HG02870 (cell line): ENCODE measurements around the gene MAEL.

Experiments
- ATAC-seq: cut with Tn5 transposase; IDR thresholded peaks from one replicate; pipeline ENCODE4 v1.9.1; 2021; ENCODE audit warnings: mild to moderate bottlenecking, moderate library complexity; ENCODE audit not compliant: unreplicated experiment

The MAEL gene

GRCh38 chr1:166988974-166989515 is at the start of gene MAEL:
TSS of gene MAEL (plus strand) at chr1:166989280. CDS start at chr1:166989353, 73 bp downstream.
- no peak for ATAC-seq

DNA sequence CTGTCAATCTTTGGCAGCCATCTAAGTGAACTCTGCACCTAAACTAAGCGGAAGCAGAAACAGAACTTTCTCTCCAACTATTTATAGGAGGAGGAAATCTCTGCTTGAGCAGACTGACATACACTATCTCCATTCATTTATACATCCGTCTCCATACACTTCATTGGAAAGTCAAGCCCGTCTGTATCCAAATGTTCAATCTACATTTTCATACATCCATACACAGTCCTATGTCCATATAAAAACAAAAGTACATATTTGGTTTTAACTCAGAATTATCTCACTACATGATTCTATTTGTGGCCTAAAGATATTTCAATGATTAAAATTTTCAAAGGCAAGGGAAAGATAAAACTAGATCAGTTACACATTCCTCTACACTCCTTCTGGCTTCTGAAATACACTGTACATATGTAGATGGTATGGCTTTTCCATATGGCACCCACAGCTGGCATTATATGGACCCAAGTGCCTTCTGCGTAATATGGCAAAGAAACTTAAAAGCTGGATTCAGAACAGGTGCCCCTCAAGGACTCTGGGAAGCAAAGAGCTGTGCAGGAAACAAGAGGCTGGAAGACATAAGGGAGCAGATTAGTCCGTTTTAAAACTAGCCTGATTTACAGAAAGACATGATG is 49.2 kb upstream of the MAEL start:
- ATAC-seq = no peak

DNA sequence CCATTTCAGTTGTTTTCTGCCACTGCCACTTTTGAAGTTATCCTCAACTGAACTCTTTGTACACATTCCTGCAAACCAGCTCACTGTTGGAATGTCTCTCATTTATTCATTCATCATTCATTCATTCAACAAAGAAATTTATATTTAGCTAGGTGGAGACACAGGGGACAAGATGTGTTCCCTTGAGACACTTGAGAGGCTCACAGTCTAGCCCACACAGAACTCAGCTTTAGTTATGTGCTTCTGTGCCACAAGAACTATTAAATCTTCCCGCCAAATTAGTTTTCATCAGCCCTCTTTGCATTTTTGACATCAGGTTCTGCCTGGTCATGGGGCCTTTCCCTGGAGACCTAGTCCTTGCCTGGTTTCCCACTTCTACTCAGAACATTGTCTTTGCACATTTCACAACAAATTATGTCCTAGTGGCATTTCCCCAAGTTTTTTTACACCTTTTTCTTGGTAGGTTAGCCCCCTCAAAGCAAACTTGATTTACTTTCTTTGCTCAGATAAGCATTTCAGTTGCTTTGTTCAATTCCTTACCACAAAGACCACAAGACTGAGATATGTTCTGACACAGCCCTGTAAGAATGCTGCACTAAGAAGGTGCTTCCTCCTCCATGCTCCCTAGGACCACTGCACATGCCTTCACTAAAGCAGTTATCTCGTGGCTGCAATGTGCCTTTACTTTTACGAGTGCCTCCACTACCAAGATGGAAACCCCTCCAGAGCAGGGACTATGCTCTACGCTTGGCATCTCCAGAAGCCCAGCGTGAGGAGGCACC is 44.7 kb upstream of the MAEL start:
- no peak for ATAC-seq

DNA sequence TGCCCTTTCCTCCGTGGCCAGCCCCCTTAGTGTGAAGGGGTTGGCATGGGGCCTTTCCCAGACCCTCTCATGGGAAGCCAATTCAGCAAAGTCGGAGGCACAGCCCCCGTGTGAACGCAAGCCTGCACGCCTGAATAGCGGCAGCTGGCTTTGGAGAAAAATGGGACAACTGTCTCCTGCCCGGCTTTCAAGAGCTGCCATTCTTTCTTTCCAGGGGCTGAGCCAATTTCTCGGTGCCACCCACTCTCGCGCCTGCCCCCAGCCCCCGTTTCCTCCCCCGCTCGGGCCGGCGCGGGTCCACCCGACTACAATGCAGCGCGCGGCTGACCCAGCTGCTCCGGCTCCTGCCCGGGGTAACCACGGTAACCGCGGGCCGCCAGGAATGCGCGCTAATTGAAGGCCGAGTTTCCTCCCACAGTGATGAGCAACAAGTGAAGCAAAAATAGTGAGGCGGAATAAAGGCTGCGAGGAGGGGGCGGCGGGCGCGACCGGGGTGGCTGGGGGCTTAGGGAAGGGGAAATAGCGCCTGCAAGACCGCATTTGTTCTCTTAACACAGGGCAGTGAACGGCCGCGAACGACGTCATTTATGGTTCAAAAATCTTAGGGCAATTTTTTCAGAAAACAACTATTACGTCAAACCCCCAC is 41.6 kb upstream of the MAEL start:
- no peak for ATAC-seq

DNA sequence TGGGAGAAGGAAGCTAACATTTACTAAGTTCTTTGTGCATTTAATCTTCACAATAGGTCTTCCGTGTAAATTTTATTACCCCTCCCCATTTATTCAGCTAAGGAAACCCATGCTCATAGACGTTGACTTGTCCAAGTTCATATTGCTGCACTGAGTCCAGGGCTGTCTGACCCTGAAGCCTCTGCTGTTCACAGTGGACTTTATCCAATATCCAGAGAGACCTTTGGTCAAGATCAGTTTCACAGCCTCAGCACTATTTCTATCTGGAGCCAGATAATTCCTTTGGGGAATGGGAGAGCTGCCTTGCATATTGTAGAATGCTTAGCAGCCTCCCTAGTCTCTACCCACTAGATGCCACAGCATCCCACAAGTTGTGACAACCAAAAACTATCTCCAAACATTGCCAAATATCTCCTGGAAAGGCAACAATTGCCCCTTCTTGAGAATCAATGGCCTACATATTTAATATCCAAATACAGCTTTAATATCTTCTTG is 40.2 kb upstream of the MAEL start:
- no peak for ATAC-seq

DNA sequence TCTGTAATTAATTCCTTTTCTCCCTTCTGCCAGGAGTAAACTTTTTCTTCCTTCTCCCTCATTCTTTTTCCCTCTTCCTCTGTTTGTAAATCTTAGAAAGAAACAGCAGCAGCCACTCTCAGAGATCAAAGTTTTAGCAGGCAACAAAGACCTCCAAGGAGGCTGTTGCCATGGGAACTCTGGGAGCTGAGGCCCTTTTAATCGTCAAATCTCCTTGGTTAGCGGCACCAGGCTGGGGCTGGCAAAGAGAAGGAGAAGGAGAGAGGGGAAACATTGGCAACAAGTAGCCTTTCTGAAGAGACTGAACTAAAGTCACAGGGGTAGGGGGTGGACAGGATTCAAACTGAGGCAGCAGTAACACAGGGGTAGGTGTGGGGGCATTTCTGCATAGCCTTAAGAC is 38.9 kb upstream of the MAEL start:
- ATAC-seq = no peak

GRCh38 chr1:166951050-166951449 is 38.0 kb upstream of the MAEL start:
- ATAC-seq = no peak

GRCh38 chr1:166952002-166952746 is 36.9 kb upstream of the MAEL start:
- ATAC-seq = no peak

GRCh38 chr1:166953491-166953890 is 35.6 kb upstream of the MAEL start:
- ATAC-seq = no peak

DNA sequence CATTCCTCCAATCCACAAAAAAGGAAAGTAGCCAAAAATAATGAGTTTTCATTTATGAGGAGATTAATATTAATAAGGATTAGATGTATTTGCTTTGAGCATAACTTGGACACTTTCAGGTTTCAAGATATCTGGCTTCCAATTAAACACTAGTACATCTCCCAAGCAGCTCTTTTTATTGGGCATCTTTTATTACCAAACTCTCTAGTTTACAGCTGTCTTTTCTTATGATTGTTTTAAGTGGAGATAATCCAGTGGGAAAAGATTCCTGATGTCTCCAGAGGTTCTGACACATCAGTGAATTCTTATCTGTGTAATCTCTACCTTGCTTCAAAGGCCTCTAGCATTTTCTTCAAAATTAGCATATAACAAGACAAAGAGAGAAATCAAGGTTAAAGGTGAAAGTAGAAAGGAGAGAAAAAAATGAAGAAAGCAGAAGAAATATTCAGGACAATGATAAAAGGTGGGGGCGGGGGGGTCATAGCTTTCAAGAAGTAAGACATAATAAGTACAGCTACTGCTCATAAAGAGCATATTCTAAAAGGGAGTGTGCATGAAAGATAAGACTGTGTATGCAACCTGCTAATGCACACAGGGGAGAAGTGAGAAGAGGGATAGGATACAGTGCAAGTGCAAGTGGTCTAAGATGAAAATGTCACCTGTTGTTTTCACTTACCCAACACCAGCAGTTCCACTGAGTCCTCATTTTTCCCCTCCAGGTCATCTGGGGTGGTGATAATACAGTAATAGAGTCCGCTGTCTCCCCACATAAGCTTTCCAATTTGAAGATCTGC is 32.8 kb upstream of the MAEL start:
- ATAC-seq = no peak

- ATAC-seq = no peak
Observed at GRCh38 chr1:166956872-166957271, 32.2 kb upstream of the MAEL start.

DNA sequence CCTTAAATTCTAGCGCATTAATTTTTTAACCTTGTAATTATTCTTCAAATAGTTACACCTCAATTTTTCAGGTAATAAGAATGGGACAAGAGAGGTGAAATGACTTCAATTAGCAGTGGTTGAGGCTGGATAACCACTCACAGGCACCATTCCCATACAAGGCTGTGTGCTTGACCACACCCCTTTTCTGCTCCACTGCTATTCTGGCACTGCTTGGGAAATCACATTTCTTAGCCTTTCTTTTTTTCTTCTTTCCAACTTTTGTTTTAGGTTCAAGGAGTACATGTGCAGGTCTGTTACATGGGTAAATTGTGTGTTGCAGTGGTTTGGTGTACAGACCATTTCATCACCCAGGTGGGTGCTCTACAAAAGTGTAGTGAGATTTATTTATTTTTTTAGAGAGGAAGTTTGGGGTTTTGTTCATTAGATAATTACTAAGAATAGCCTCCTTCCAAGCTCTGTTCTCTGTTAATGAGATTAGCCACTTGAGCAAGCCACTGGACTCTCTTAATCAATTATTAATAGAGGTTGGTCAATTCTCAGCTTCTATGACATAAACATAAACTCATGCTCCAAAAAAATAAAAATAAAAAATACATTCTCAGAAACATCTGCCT is 28.1 kb upstream of the MAEL start:
- ATAC-seq = no peak

- peak; percentile 72 for ATAC-seq
Observed at GRCh38 chr1:166969074-166969677, 19.9 kb upstream of the MAEL start.

DNA sequence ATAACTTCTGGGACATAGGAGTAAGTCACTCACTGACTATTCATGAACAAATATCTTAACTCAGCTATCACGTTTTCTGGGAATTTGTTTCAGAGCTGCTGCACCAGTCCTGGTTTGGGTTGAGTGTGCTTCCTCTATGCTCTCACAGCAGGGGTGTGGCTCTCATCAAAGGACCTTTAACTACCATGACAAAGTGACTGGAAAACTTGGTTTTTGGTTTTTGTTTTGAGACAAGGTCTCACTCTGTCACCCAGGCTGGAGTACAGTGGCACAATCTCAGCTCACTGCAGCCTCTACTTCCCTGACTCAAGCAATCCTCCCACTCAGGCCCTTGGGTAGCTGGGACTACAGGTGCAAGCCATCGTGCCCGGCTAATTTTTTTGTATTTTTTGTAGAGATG is 17.8 kb upstream of the MAEL start:
- no peak for ATAC-seq

DNA sequence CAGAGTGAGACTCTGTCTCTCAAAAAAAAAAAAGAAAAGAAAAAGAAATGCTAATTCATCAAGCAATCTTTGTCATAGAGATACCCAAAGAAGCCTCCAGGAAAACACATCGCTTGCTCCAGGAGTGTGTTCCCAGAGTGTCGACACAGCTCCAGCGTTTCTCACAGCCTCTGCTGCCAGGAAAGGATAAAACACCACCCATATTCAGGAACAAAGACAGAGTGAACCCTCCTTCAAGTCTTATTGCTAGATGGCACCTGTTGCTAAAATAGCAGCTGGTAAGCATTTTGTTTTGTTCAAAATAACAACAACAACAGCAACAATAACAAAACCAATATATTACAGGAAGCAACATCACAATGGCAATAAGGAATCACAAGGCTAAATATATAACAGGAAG is 16.9 kb upstream of the MAEL start:
- ATAC-seq = no peak

DNA sequence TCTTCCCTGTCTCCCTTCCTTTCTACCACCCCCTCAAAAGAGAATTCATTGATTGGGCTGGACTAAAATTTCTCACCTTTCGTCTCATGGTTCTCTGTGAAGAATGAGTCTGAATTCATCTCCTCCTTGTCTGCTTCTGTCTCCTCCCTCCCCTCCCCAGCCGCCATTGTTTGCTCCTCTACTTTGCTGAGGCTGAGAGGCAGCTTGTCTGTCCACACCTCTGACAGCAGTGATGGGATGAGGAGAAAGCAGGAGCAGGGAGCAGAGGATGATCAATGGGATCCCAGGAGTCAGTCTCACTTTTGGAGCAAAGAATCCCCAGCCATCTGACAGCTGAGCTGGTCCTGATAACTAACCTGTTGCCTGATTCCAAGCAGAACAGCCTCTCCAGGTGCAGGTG is 16.3 kb upstream of the MAEL start:
- no peak for ATAC-seq

DNA sequence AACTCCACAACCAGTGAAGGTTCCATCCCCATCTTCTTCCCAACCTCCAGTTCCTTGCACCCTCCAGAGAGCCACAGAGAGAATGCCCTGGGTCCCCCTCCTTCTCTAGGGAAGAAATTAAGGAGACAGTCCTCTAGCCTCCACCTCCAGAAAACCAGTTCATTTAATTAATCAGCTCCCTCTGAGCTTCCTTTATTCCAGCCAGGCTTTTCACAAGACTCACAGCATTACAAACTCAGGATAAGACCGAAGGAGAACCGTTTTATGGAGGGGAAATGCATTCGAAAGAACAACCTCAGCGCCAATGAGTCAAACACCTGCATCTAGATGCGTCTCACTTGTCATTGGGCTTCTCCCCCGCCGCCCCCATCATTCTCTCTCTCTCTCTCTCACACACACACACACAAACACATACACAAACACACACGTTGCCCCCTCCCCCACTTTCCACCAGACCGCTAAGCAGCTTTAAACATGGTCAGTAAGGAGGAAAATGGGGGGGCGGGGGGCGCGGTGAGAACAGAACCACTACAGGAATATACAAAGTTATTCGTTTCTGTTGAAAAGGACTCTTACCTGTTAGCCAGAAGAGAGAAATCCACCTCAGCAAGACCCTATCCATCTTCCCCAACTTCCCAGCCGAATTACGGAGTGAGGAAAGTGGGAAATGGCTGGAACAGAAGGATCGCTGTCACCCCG is 14.3 kb upstream of the MAEL start:
- ATAC-seq = no peak

DNA sequence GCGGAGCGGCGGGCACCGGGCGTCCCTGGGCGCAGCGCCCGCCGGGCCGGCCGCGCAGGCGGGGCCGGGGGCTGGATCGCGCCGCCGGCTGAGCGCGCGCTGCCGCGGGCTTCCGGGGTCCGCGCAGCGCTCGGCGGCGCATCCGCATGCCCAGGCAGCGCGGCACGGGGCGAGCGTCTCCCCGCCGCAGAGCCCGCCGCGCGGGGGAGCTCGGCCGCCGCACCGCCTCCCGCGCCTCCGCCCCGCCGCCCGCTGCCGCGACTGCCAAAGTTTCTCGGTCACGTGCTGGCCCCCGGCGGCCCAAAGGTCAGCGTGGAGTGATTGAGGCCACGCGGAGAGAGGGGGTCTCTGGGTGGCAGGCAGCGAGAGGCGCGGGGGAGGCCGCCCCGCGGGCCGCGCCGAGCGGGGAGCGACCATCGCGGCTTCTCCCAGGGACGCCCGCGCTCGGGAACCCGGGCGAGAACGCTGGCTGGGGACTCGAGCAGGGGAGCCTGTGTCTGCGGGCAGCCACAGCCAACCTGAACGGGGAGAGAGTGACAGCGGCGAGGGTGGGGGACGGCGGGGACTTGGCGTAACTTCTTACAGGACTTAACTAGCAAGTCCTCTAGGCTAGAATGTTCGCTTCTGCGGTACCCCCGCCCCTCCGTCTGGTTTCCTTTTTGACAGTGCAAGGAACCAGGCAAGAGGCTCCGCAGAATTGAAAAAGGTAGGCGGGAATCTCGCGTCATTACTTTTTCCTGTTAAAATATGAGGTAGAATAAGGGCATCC is 13.5 kb upstream of the MAEL start, which contains the start of gene ILDR2:
Gene ILDR2, minus strand, starts transcription at position 180 of the 769 bp plus-strand sequence. CDS start 272 bp downstream, outside the sequence.
- peak; percentile 42 for ATAC-seq
